HuH-7.5 (cell line): ENCODE measurements around the gene PPP1R7.
"Not testable (repeated sequence)": the region's sequence is repeated elsewhere in the genome, so short reads cannot be mapped to it uniquely, and the experiment has no call there.

ENCODE experiments used
- DNase-seq: peaks from one replicate; pipeline ENCODE4 v3.0.0; 2011; ENCODE audit warnings: low spot score

PPP1R7 gene

GRCh38 chr2:241197246-241197645 lies 47.0 kb downstream of the PPP1R7 start:
- DNase-seq = not testable (repeated sequence)

GRCh38 chr2:241197947-241198346 lies 47.7 kb downstream of the PPP1R7 start:
- no peak for DNase-seq

GRCh38 chr2:241198381-241199279 lies 48.4 kb downstream of the PPP1R7 start:
- DNase-seq = no peak

GRCh38 chr2:241199286-241199685 lies 49.0 kb downstream of the PPP1R7 start:
- no peak for DNase-seq

GRCh38 chr2:241199897-241200821 lies 49.9 kb downstream of the PPP1R7 start:
- DNase-seq = no peak

GRCh38 chr2:241200822-241201395 lies 50.6 kb downstream of the PPP1R7 start:
- DNase-seq = no peak

- no peak for DNase-seq
Observed at GRCh38 chr2:241201445-241202267, 51.4 kb downstream of the PPP1R7 start.

GRCh38 chr2:241202268-241202585 lies 52.0 kb downstream of the PPP1R7 start:
- no peak for DNase-seq

GRCh38 chr2:241202681-241203080 lies 52.4 kb downstream of the PPP1R7 start:
- DNase-seq = no peak

GRCh38 chr2:241203218-241204009 lies 53.1 kb downstream of the PPP1R7 start:
- no peak for DNase-seq

GRCh38 chr2:241204010-241204384 lies 53.7 kb downstream of the PPP1R7 start:
- no peak for DNase-seq

- DNase-seq = no peak
Observed at GRCh38 chr2:241204490-241204889, 54.2 kb downstream of the PPP1R7 start.

GRCh38 chr2:241205086-241205485 lies 54.8 kb downstream of the PPP1R7 start:
- no peak for DNase-seq

GRCh38 chr2:241207151-241207550 lies 56.9 kb downstream of the PPP1R7 start:
- no peak for DNase-seq

GRCh38 chr2:241207641-241208040 lies 57.4 kb downstream of the PPP1R7 start:
- DNase-seq = no peak

- DNase-seq = no peak
Observed at GRCh38 chr2:241208058-241208457, 57.8 kb downstream of the PPP1R7 start.

- DNase-seq = no peak
Observed at GRCh38 chr2:241209271-241209670, 59.0 kb downstream of the PPP1R7 start.

- DNase-seq = no peak
Observed at GRCh38 chr2:241211276-241211675, 61.0 kb downstream of the PPP1R7 start.

GRCh38 chr2:241213041-241213440 lies 62.8 kb downstream of the PPP1R7 start:
- DNase-seq = no peak

- DNase-seq = no peak
Observed at GRCh38 chr2:241213567-241213966, 63.3 kb downstream of the PPP1R7 start.

GRCh38 chr2:241214209-241214608 lies 63.9 kb downstream of the PPP1R7 start:
- DNase-seq = no peak
